GM12801 (cell line): ENCODE measurements around the gene WIPF3.

ENCODE experiments used
- TF ChIP-seq, protein P1 (sequence below): IDR thresholded peaks from one replicate; pipeline ENCODE4 v1.5.1; 2011; ENCODE audit warnings: control low read depth; ENCODE audit not compliant: insufficient read length; ENCODE audit errors: extremely low read depth

WIPF3 gene

DNA sequence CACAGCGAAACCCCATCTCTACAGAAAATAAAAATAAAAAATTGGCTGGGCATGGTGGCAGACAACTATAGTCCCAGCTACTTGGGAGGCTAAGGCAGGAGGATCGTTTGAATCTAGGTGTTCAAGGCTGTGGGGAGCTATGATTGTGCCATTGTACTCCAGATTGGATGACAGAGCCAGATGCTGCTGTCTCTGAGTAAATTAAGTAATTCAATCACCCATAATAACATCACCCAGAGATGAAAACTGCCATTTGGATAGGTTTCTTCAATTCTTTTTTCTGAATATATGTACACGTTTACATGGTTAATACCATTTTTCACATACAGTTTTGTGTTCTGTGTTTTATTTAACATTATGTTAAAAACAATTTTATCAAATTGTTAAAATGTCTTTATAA is 79.3 kb downstream of the WIPF3 start:
- TF ChIP-seq, protein P1, sequence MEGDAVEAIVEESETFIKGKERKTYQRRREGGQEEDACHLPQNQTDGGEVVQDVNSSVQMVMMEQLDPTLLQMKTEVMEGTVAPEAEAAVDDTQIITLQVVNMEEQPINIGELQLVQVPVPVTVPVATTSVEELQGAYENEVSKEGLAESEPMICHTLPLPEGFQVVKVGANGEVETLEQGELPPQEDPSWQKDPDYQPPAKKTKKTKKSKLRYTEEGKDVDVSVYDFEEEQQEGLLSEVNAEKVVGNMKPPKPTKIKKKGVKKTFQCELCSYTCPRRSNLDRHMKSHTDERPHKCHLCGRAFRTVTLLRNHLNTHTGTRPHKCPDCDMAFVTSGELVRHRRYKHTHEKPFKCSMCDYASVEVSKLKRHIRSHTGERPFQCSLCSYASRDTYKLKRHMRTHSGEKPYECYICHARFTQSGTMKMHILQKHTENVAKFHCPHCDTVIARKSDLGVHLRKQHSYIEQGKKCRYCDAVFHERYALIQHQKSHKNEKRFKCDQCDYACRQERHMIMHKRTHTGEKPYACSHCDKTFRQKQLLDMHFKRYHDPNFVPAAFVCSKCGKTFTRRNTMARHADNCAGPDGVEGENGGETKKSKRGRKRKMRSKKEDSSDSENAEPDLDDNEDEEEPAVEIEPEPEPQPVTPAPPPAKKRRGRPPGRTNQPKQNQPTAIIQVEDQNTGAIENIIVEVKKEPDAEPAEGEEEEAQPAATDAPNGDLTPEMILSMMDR = no peak

DNA sequence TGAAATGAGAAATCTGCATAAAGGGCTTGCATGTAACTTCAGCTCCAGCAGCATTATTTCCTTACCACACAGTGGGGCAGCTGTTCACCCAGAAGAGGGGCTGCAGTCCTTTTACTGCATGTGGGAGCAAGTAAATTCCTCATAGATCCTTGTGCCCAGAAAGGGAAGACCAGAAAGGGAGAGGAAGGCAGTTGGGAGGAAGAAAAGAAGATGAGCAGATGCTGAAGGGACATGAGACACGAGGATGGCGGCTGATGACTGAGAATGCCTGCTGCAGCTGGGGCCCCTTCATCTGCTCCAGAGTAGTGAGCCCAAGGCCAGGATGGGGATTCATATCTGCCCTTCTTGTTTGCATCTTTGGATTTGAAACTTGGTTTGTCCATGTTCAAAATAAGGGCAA is 80.5 kb downstream of the WIPF3 start:
- TF ChIP-seq, protein P1 = no peak

DNA sequence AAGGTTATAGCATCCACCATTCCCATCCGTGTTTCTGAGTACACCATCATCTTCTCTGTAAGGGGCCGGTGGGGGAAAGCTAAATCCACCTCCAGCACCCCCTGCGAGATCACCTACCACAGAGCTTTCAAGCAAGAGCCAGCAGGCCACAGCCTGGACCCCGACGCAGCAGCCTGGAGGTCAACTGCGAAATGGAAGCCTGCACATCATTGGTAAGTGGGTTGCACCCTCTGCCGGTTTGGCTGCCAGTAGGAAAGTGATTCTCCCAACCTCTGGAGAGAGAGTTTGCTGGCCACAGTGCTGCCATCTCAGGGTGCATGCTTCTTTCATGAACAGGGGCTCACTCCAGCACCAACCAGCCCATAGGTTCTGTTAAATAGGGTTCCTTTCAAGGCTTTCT is 81.7 kb downstream of the WIPF3 start:
- TF ChIP-seq, protein P1 = no peak

DNA sequence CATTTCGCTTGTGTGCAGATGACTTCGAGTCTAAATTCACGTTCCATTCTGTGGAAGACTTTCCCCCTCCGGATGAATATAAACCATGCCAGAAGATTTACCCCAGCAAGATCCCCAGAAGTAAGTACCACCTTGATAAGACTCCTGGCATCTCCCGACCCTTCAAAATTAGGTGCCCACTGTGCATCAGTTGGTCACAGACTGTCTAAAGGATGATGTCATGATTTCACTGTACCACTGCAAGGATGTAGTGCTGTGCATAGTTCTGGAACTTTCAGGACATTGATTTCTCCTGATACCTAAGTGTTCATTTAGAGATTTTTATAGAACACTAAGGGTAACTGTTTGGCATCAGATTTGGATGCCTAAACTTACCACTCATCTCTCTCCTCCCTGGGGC is 83.0 kb downstream of the WIPF3 start:
- TF ChIP-seq, protein P1 = no peak

DNA sequence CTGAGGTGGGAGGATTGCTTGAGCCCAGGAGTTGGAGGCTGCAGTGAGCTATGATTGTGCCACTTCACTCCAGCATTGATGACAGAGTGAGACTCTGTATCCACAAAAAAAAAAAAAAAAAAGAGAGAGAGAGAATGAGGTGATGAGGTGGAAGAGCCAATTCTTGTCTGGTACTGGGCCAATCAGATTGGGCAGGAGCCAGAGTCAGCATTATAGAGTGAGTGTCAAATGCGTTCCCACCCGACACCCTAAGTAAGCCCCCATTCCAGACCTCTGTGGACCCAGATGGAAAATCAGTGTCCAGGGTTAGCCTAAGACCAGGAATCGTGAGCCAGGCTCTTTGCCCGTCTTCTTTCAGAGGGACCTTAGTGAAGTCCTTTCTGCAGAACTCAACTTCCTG is 83.9 kb downstream of the WIPF3 start:
- TF ChIP-seq, protein P1 = no peak

DNA sequence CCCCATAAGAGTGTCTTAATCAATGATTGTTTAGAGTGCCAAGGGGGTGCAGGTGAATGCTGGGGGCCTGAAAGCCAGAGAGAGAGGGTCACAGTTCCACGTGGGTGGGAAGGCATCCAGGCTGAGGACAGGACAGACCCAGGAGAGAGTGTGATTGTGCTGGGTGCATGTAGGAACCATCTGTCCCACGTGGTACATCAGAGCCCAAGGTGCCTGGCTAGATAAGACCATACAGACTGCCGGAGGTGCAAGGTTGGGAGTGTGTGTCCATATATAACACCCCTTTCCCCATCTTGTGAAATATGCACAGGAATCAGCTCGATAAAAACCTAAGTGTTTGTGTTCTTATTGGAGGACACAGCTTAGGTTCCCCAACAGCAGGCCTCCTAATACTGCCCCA is 85.5 kb downstream of the WIPF3 start:
- TF ChIP-seq, protein P1 = no peak

DNA sequence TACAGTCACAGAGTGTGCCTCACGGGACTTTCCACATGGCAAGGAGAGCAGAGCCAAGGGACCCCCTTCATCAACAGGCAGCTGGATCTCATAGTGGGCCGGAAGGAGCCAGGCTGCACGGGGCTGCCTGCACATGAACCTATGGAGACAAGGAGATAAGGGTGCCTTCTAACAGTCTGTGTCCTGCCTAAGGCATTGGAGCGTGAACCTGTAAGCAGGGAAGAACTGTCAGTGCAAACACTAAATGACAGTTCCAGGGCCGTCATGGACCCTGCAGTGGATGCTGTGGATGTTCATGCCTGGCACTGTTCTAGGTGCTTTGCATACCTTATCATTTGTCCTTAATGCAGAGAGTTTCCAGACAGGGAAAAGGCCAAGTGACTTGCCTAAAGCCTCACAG is 85.9 kb downstream of the WIPF3 start:
- TF ChIP-seq, protein P1 = no peak
